ENCODE measurements around the gene AQR. TPM values are rescaled to one million over a fixed set of nuclear protein-coding genes. Genes with fewer than 3 reads are reported as not detected.

AQR gene
- total RNA-seq, 8 experiments from 2014 or later, result 14.9 to 46.9 (median 19.5) TPM

- in situ Hi-C loops (cut with MboI; ENCODE audit: low pct_unique_long_range_greater_than_20kb in 2 of 9, low sequenced_read_pairs in 9 of 9, unreplicated experiment in 9 of 9), result no loop called here
- 40 to 100% (median 95%) methylated on average over 1 to 2 of the region's 2 CpGs; no CpG with 5 or more reads in 1 of the 10 experiments for WGBS, 10 experiments
Observed at GRCh38 chr15:34854232-34854631, 115.3 kb downstream of the AQR start.

GRCh38 chr15:34853001-34853758, 116.4 kb downstream of the AQR start:
- in situ Hi-C loops (cut with MboI; ENCODE audit: low pct_unique_long_range_greater_than_20kb in 2 of 9, low sequenced_read_pairs in 9 of 9, unreplicated experiment in 9 of 9), result no loop called here
- H3K27ac ChIP-seq, result no peak overlapping the region
- no peak overlapping the region for H3K4me3 ChIP-seq
- H3K4me1 ChIP-seq (replicated peaks in 1 of 2), result peaks cover 0 to 2% of the 10 kb centered on the region in 2 donors
- WGBS, 10 experiments, result 0 to 100% (median 57%) methylated on average over 1 to 2 of the region's 2 CpGs
- peak in 5 of 8 experiments; percentile 37 to 95 (median 92) for ATAC-seq (replicated peaks in 6 of 8)

More at GRCh38 chr15:34854232-34854631, 115.3 kb downstream of the AQR start:
- H3K4me3 ChIP-seq, result no peak overlapping the region
- no peak for ATAC-seq (replicated peaks in 6 of 8)
- H3K27ac ChIP-seq, result no peak overlapping the region
- H3K4me1 ChIP-seq (replicated peaks in 1 of 2), result peaks cover 0 to 2% of the 10 kb centered on the region in 2 donors

GRCh38 chr15:34851751-34852150, 117.8 kb downstream of the AQR start:
- Histone ChIP-seq H3K27ac (no peak overlapping the region), H3K4me1 (replicated peaks in 1 of 2) (peaks cover 0 to 2% of the 10 kb centered on the region in 2 donors), H3K4me3 (no peak overlapping the region)
- ATAC-seq (replicated peaks in 6 of 8), result no peak
- in situ Hi-C loops (cut with MboI; ENCODE audit: low pct_unique_long_range_greater_than_20kb in 2 of 9, low sequenced_read_pairs in 9 of 9, unreplicated experiment in 9 of 9), result no loop called here
- 43 to 100% (median 92%) methylated on average over 2 to 4 of the region's 4 CpGs for WGBS, 10 experiments

- 76 to 100% (median 95%) methylated on average over 1 to 3 of the region's 3 CpGs; no CpG with 5 or more reads in 1 of the 10 experiments for WGBS, 10 experiments
- no peak overlapping the region for H3K27ac ChIP-seq
- no peak for ATAC-seq (replicated peaks in 6 of 8)
- in situ Hi-C loops (cut with MboI; ENCODE audit: low pct_unique_long_range_greater_than_20kb in 2 of 9, low sequenced_read_pairs in 9 of 9, unreplicated experiment in 9 of 9), result no loop called here
- no peak overlapping the region for H3K4me3 ChIP-seq
- peaks cover 0 to 2% of the 10 kb centered on the region in 2 donors for H3K4me1 ChIP-seq (replicated peaks in 1 of 2)
Observed at GRCh38 chr15:34851007-34851406, 118.5 kb downstream of the AQR start.

- Histone ChIP-seq H3K27ac (no peak overlapping the region), H3K4me1 (replicated peaks in 1 of 2) (peaks cover 0 to 2% of the 10 kb centered on the region in 2 donors), H3K4me3 (no peak overlapping the region)
- no peak for ATAC-seq (replicated peaks in 6 of 8)
- WGBS, 10 experiments, result 50 to 100% (median 94%) methylated on average over 1 to 8 of the region's 10 CpGs; no CpG with 5 or more reads in 3 of the 10 experiments
- in situ Hi-C loops (cut with MboI; ENCODE audit: low pct_unique_long_range_greater_than_20kb in 2 of 9, low sequenced_read_pairs in 9 of 9, unreplicated experiment in 9 of 9), result no loop called here
Observed at GRCh38 chr15:34850121-34850520, 119.4 kb downstream of the AQR start.

- no peak overlapping the region for H3K4me3 ChIP-seq
- 83 to 100% (median 96%) methylated on average over 1 to 3 of the region's 3 CpGs for WGBS, 10 experiments
- H3K27ac ChIP-seq, result no peak overlapping the region
- peaks cover 0 to 2% of the 10 kb centered on the region in 2 donors for H3K4me1 ChIP-seq (replicated peaks in 1 of 2)
- in situ Hi-C loops (cut with MboI; ENCODE audit: low pct_unique_long_range_greater_than_20kb in 2 of 9, low sequenced_read_pairs in 9 of 9, unreplicated experiment in 9 of 9), result no loop called here
- no peak for ATAC-seq (replicated peaks in 6 of 8)
Observed at GRCh38 chr15:34849364-34849959, 120.1 kb downstream of the AQR start.

- WGBS, 10 experiments, result 80 to 100% (median 90%) methylated on average over 1 of the region's 1 CpG; no CpG with 5 or more reads in 1 of the 10 experiments
- Histone ChIP-seq H3K4me1 (replicated peaks in 1 of 2) (no peaks in the 10 kb centered on the region), H3K27ac (no peak overlapping the region), H3K4me3 (no peak overlapping the region)
- ATAC-seq (replicated peaks in 6 of 8), result no peak
- in situ Hi-C loops (cut with MboI; ENCODE audit: low pct_unique_long_range_greater_than_20kb in 2 of 9, low sequenced_read_pairs in 9 of 9, unreplicated experiment in 9 of 9), result no loop called here
Observed at GRCh38 chr15:34847598-34847997, 121.9 kb downstream of the AQR start.

- ATAC-seq (replicated peaks in 6 of 8), result peak in 3 of 8 experiments; percentile 13 to 66 (median 31)
- no peaks in the 10 kb centered on the region for H3K4me1 ChIP-seq (replicated peaks in 1 of 2)
- in situ Hi-C loops (cut with MboI; ENCODE audit: low pct_unique_long_range_greater_than_20kb in 2 of 9, low sequenced_read_pairs in 9 of 9, unreplicated experiment in 9 of 9), result no loop called here
- H3K27ac ChIP-seq, result no peak overlapping the region
- H3K4me3 ChIP-seq, result no peak overlapping the region
Observed at GRCh38 chr15:34841262-34841725, 128.2 kb downstream of the AQR start.

GRCh38 chr15:34838282-34838681, 131.3 kb downstream of the AQR start:
- in situ Hi-C loops (cut with MboI; ENCODE audit: low pct_unique_long_range_greater_than_20kb in 2 of 9, low sequenced_read_pairs in 9 of 9, unreplicated experiment in 9 of 9), result no loop called here
- no peak overlapping the region for H3K27ac ChIP-seq
- ATAC-seq (replicated peaks in 6 of 8), result no peak
- H3K4me1 ChIP-seq (replicated peaks in 1 of 2), result no peaks in the 10 kb centered on the region
- H3K4me3 ChIP-seq, result no peak overlapping the region
- 0 to 100% (median 95%) methylated on average over 1 to 3 of the region's 3 CpGs; no CpG with 5 or more reads in 2 of the 10 experiments for WGBS, 10 experiments

- no peak overlapping the region for H3K27ac ChIP-seq
- in situ Hi-C loops (cut with MboI; ENCODE audit: low pct_unique_long_range_greater_than_20kb in 2 of 9, low sequenced_read_pairs in 9 of 9, unreplicated experiment in 9 of 9), result no loop called here
- ATAC-seq (replicated peaks in 6 of 8), result peak; percentile 36 to 100 (median 66)
- WGBS, 10 experiments, result 0 to 81% (median 60%) methylated on average over 1 to 6 of the region's 6 CpGs; no CpG with 5 or more reads in 1 of the 10 experiments
- no peaks in the 10 kb centered on the region for H3K4me1 ChIP-seq (replicated peaks in 1 of 2)
- no peak overlapping the region for H3K4me3 ChIP-seq
Observed at GRCh38 chr15:34837246-34838016, 132.1 kb downstream of the AQR start.

- Histone ChIP-seq H3K4me3 (no peak overlapping the region), H3K27ac (no peak overlapping the region), H3K4me1 (replicated peaks in 1 of 2) (no peaks in the 10 kb centered on the region)
- 64 to 87% (median 83%) methylated on average over 3 to 5 of the region's 5 CpGs; no CpG with 5 or more reads in 2 of the 10 experiments for WGBS, 10 experiments
- ATAC-seq (replicated peaks in 6 of 8), result no peak
- in situ Hi-C loops (cut with MboI; ENCODE audit: low pct_unique_long_range_greater_than_20kb in 2 of 9, low sequenced_read_pairs in 9 of 9, unreplicated experiment in 9 of 9), result no loop called here
Observed at GRCh38 chr15:34828145-34828911, 141.2 kb downstream of the AQR start.

- 0 to 100% (median 44%) methylated on average over 1 to 3 of the region's 3 CpGs; no CpG with 5 or more reads in 1 of the 10 experiments for WGBS, 10 experiments
- in situ Hi-C loops (cut with MboI; ENCODE audit: low pct_unique_long_range_greater_than_20kb in 2 of 9, low sequenced_read_pairs in 9 of 9, unreplicated experiment in 9 of 9), result loop anchor here in 1 of 9 experiments (25.0 kb wide), 1 partner anchor 110 kb away; no protein-coding TSS in a partner anchor
- peak in 5 of 8 experiments; percentile 35 to 88 (median 55) for ATAC-seq (replicated peaks in 6 of 8)
- H3K4me1 ChIP-seq (replicated peaks in 1 of 2), result no peaks in the 10 kb centered on the region
- no peak overlapping the region for H3K4me3 ChIP-seq
- H3K27ac ChIP-seq, result no peak overlapping the region
Observed at GRCh38 chr15:34821831-34822230, 147.7 kb downstream of the AQR start.

Data from motor neuron (in vitro differentiated cells).